ENCODE results near the gene SCD.

SCD gene

GRCh38 chr10:100377830-100378229, 30.8 kb downstream of the SCD start:
- TF ChIP-seq YY1 (IDR thresholded peaks at IDR 0.05; ENCODE audit: low read depth) (no peak), ZBTB7A (IDR thresholded peaks at IDR 0.05; ENCODE audit: low read depth) (no peak), EGR1 (IDR thresholded peaks at IDR 0.05) (no peak), USF1 (IDR thresholded peaks at IDR 0.05) (no peak), TCF12 (IDR thresholded peaks at IDR 0.05; ENCODE audit: low read depth) (no peak)

- TF ChIP-seq YY1 (IDR thresholded peaks at IDR 0.05; ENCODE audit: low read depth) = no peak
Measured at GRCh38 chr10:100380400-100380799, 33.4 kb downstream of the SCD start.

GRCh38 chr10:100382553-100382952, 35.5 kb downstream of the SCD start:
- TF ChIP-seq EP300 (IDR thresholded peaks at IDR 0.05; ENCODE audit: borderline replicate concordance) = no peak
- no peak for TF ChIP-seq TEAD4 (IDR thresholded peaks at IDR 0.05)
- no peak for TF ChIP-seq NFIC (IDR thresholded peaks at IDR 0.05)
- no peak for TF ChIP-seq YY1 (IDR thresholded peaks at IDR 0.05; ENCODE audit: low read depth)
- TF ChIP-seq FOXM1 (IDR thresholded peaks at IDR 0.05; ENCODE audit: borderline replicate concordance, low read depth) = no peak
- TF ChIP-seq EGR1 (IDR thresholded peaks at IDR 0.05) = no peak
- TF ChIP-seq RAD21 (IDR thresholded peaks at IDR 0.05; ENCODE audit: low read depth) = no peak
- no peak for TF ChIP-seq ZBTB7A (IDR thresholded peaks at IDR 0.05; ENCODE audit: low read depth)
- TF ChIP-seq REST (IDR thresholded peaks at IDR 0.05; ENCODE audit: low read depth) = no peak
- TF ChIP-seq CREB1 (IDR thresholded peaks at IDR 0.05; ENCODE audit: low read depth) = no peak

- no peak for TF ChIP-seq REST (IDR thresholded peaks at IDR 0.05; ENCODE audit: low read depth)
- no peak for TF ChIP-seq TCF12 (IDR thresholded peaks at IDR 0.05; ENCODE audit: low read depth)
- no peak for TF ChIP-seq MAX (IDR thresholded peaks at IDR 0.05)
- no peak for TF ChIP-seq EP300 (IDR thresholded peaks at IDR 0.05; ENCODE audit: borderline replicate concordance)
- TF ChIP-seq EGR1 (IDR thresholded peaks at IDR 0.05) = no peak
- TF ChIP-seq CEBPB (IDR thresholded peaks at IDR 0.05) = no peak
- no peak for TF ChIP-seq FOXM1 (IDR thresholded peaks at IDR 0.05; ENCODE audit: borderline replicate concordance, low read depth)
Measured at GRCh38 chr10:100383251-100383650, 36.2 kb downstream of the SCD start.

GRCh38 chr10:100391163-100392002, 44.4 kb downstream of the SCD start:
- TF ChIP-seq USF1 (IDR thresholded peaks at IDR 0.05) = no peak
- no peak for TF ChIP-seq REST (IDR thresholded peaks at IDR 0.05; ENCODE audit: low read depth)
- no peak for TF ChIP-seq MAX (IDR thresholded peaks at IDR 0.05)
- no peak for TF ChIP-seq FOXM1 (IDR thresholded peaks at IDR 0.05; ENCODE audit: borderline replicate concordance, low read depth)
- no peak for TF ChIP-seq RAD21 (IDR thresholded peaks at IDR 0.05; ENCODE audit: low read depth)
- TF ChIP-seq YY1 (IDR thresholded peaks at IDR 0.05; ENCODE audit: low read depth) = no peak
- no peak for TF ChIP-seq TCF12 (IDR thresholded peaks at IDR 0.05; ENCODE audit: low read depth)
- TF ChIP-seq CREB1 (IDR thresholded peaks at IDR 0.05; ENCODE audit: low read depth) = no peak
- no peak for TF ChIP-seq ZBTB7A (IDR thresholded peaks at IDR 0.05; ENCODE audit: low read depth)
- TF ChIP-seq NFIC (IDR thresholded peaks at IDR 0.05) = no peak
